Measurements from ENCODE around the gene SKIC3.

DNA sequence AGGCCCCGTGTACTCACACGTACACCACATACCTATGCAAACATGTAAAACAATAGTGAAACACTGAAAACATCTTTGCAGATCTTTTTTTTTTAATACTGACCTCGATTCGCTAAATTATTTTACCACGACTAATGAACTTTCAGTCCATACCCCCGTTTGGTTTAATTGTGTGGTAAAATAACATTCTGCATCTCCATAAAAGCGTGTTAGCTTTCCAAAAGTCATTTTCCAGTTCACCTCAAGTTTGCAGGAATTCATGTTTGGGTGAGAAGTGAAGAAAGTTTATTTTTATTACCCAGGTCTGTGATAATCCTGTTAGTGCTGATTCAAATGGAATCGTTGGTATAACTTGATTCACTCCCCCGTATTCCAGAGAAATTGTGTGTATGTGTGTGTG is 776 bp upstream of the SKIC3 start:
- TF ChIP-seq CTCF (conservative IDR thresholded peaks at IDR 0.05 in 1 of 2, IDR thresholded peaks at IDR 0.05 in 1 of 2; ENCODE audit: extremely low read depth in 1 of 2, insufficient read depth in 1 of 2, low read depth in 1 of 2, low read length in 2 of 2) (no peak), EZH2 (IDR thresholded peaks at IDR 0.05; ENCODE audit: borderline replicate concordance, low read length) (no peak)
